C4-2B (cell line): Measurements from ENCODE around the gene EMX1.

Experiments
- H3K27ac ChIP-seq: fragments of 450-650 bp; 2 replicates; pipeline ENCODE4 v1.5.1; 2017
- CTCF ChIP-seq: fragments of 450-650 bp; conservative IDR thresholded peaks from 2 replicates; pipeline ENCODE4 v1.5.1; 2017; ENCODE audit warnings: mild to moderate bottlenecking
- ZFX ChIP-seq: fragments of 450-650 bp; IDR thresholded peaks from 2 replicates; pipeline ENCODE4 v1.6.1; 2017

Gene EMX1

DNA sequence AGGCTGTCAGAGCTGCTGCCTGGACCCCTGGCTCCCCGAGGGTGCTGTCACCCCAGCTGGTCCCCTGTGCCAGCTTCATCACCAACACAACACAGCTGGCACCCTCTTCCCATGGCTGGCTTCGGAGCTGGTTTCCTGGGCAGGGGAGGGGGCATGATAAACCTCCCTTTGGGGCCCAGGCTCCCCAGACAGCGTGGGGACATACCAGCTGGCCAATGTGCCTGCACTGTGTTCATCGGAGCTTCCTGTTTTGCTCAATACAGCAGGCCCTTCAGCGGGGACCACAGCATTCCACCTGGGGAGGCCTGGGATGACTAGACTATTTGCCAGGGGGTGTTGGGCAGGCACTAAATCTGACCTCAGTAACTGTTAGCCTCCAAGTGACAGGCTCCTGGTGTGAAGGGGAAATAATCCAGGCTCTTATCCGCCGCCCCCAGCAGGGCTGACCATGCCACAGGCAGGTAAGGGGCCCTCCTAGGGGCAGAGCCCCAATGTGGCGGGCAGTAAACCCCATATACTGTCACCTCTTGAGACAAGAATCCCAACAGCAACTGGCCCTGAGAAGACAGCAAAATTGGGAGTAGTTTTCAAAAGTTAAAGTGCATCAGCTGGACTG is 44.6 kb downstream of the EMX1 start:
- no peak overlapping the region for H3K27ac ChIP-seq
- TF ChIP-seq ZFX (no peak), CTCF (no peak)

DNA sequence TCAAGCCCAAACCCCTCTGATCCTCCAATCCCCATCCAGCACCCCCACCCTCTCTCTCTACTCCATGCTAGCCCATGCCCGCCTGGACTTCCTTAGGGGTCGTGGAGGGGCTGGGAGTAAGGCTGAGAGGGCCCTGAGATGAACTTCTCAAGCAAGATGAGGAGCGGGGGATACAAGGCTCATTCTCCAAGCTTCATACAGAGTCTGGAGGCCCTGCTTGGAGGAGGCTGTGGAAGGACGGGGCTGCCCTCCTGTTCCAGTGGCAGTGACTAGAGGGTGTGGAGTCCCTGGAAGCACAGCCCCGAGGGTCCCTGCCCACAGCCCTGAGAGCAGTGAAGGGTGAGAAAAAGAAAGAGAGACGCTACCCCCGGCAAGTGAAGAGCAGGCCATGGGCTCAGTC is 45.6 kb downstream of the EMX1 start:
- TF ChIP-seq ZFX (no peak), CTCF (no peak)

DNA sequence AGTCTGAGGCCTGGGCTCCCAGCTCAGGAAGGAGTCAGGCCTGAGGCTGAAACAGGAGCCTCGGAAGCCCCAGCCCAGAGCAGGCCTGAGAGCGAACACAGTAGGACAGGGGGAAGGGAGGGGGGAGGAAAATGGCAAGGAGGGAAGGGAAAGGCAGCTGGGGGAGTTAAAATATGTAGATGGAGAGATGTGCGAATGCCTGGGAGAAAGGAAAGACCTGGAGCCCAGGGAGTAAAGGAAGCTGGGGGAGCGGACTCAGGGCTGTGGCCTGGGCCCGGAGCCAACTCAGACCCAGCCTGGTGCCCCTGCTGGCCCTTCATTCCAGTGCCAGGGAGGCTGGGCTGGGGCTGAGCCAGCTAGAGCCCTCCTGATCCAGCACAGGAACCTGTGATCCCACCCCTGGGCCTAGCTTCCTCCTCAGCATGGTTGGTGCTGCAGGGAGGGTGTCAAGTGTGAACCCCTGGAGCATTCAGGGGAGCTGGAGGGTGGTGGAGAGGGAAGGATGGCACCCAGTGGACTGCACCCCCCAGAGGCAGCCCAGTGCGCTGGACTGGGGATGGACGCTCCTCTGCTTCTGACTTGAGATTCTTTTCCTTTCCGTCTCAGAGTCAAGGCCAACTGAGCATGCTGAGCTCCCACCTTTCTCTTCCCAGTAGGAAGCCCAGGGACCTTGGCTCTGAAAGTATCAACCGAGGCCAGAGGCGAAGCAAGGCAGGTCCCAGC is 46.3 kb downstream of the EMX1 start:
- no peak overlapping the region for H3K27ac ChIP-seq
- TF ChIP-seq ZFX (no peak), CTCF (no peak)

More for the DNA sequence above, 45.6 kb downstream of the EMX1 start:
- H3K27ac ChIP-seq = no peak overlapping the region

DNA sequence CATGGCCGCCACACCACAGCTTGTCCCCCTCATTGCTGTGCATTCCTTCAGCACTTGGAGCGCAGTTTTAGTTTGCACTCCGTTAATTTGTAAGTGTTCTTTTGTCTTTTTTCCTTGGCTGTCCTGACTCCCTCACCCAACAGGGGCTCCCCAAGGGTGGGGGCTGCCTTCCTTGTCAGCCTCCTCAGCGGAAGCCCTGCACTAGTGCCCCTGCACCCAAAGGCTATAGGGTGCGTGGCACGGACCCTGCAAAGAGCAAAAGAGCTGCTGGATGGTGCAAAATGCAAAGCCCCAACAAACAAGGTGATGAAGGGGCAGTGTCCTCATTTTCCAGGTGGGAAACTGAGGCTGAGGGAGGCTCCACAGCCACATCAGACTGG is 46.8 kb downstream of the EMX1 start:
- TF ChIP-seq CTCF = no peak
- no peak for TF ChIP-seq ZFX
- H3K27ac ChIP-seq = no peak overlapping the region

- H3K27ac ChIP-seq = no peak overlapping the region
- no peak for TF ChIP-seq ZFX
- no peak for TF ChIP-seq CTCF
These were observed 47.7 kb downstream of the EMX1 start for GRCh38 chr2:72965016-72965415.

DNA sequence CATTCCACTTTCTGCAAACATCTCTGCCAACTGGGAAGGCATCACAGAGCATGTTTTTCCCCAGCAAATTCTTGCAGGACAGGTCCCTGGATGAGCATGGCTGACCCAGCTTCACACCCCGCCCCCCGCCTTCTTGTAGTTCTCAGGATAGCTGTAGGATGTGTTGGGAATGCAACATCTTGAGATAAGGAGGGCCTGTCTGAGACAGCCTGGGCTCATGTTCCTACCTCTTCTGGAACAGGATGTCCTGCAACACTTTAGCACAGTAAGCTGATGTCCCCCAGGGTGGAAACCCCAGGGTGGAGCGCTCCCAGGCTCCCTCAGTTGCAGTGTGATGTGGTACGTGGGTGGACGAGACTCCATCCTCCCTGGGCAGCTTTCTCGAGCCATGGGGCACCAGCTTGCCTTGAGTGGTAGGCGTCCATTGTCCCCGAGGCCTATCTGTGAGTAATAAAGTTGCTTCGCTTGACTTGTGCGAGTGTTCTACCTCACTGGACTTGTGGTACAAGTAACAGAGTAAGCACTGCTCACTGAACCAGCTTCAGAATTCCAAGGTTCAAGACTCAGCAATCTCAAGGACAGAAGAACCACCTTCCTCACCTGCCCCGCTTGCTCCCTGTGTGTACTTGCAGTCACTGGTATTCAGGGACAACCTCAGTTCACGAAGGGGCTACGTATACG is 48.6 kb downstream of the EMX1 start:
- no peak for TF ChIP-seq ZFX
- no peak overlapping the region for H3K27ac ChIP-seq

DNA sequence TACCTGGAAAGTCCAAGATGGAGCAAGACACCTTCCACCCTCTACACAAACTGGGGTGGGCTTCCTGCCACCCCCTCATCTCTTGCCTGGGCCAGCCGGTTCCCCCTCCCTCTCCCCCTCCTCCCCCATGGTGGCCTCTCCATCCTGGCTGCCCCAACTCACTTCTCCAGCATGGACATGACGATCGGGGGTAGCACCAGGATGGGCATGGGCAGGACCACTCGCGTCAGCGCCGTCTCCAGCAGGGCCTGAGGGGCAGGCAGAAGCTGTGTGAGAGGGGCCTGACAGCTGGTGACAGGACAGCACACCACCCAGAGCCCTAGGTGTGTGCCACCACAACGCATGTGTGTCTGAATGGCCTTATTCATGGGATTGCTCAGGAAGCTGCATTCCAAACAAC is 51.0 kb downstream of the EMX1 start:
- no peak for TF ChIP-seq CTCF
- no peak for TF ChIP-seq ZFX
- H3K27ac ChIP-seq = no peak overlapping the region
